MM.1S (cell line): ENCODE data around the gene TUBA4A.

Experiments used
- DNase-seq: peaks from one replicate; pipeline ENCODE4 v3.0.0-alpha.2; 2015
- H2AFZ ChIP-seq: fragments of 300-600 bp; sonication (generic); 2 replicates; pipeline ENCODE4 v1.6.0; 2016; ENCODE audit warnings: antibody characterized with exemption, low read length
- H3F3A ChIP-seq: fragments of 300-600 bp; sonication (generic); 2 replicates; pipeline ENCODE4 v1.6.1; 2016; ENCODE audit warnings: mild to moderate bottlenecking, antibody characterized with exemption, low read length, moderate library complexity, mixed read lengths; ENCODE audit not compliant: insufficient read depth
- H3K27ac ChIP-seq: fragments of 300-600 bp; sonication (generic); 2 replicates; pipeline ENCODE4 v1.5.1; 2016; ENCODE audit warnings: mild to moderate bottlenecking, low read length
- H3K27me3 ChIP-seq: fragments of 300-600 bp; sonication (generic); replicated peaks from 2 replicates; pipeline ENCODE4 v1.6.0; 2016; ENCODE audit warnings: low read length; ENCODE audit not compliant: insufficient read depth
- H3K36me3 ChIP-seq: fragments of 300-600 bp; sonication (generic); replicated peaks from 2 replicates; pipeline ENCODE4 v1.6.1; 2016; ENCODE audit warnings: mild to moderate bottlenecking, low read length, mixed read lengths; ENCODE audit not compliant: insufficient read depth
- H3K4me1 ChIP-seq: fragments of 300-600 bp; sonication (generic); 2 replicates; pipeline ENCODE4 v1.6.1; 2016; ENCODE audit warnings: low read length, mixed read lengths
- H3K4me2 ChIP-seq: fragments of 300-600 bp; sonication (generic); 2 replicates; pipeline ENCODE4 v1.6.0; 2016; ENCODE audit warnings: low read depth, low read length
- H3K4me3 ChIP-seq: fragments of 300-600 bp; sonication (generic); 2 replicates; pipeline ENCODE4 v1.5.1; 2016; ENCODE audit warnings: low read length, mixed read lengths
- H3K79me2 ChIP-seq: fragments of 300-600 bp; sonication (generic); 2 replicates; pipeline ENCODE4 v1.6.1; 2016; ENCODE audit warnings: mixed run types, low read length, mixed read lengths
- H3K9ac ChIP-seq: fragments of 300-600 bp; sonication (generic); 2 replicates; pipeline ENCODE4 v1.6.1; 2016; ENCODE audit warnings: low read length, mixed read lengths
- H3K9me2 ChIP-seq: fragments of 300-600 bp; sonication (generic); replicated peaks from 2 replicates; pipeline ENCODE4 v1.6.1; 2016; ENCODE audit warnings: mild to moderate bottlenecking, low read length, mixed read lengths; ENCODE audit not compliant: insufficient read depth
- H3K9me3 ChIP-seq: fragments of 300-600 bp; sonication (generic); replicated peaks from 2 replicates; pipeline ENCODE4 v1.6.1; 2016; ENCODE audit warnings: mild to moderate bottlenecking, low read length, mixed read lengths; ENCODE audit not compliant: insufficient read depth
- H4K20me1 ChIP-seq: fragments of 300-600 bp; sonication (generic); 2 replicates; pipeline ENCODE4 v1.6.1; 2016; ENCODE audit warnings: mild to moderate bottlenecking, low read length, moderate library complexity, mixed read lengths; ENCODE audit not compliant: insufficient read depth
- CTCF ChIP-seq: fragments of 300-600 bp; sonication (generic); IDR thresholded peaks from 2 replicates; pipeline ENCODE4 v1.5.1; 2016; ENCODE audit warnings: antibody characterized with exemption, low read length, mixed read lengths
- EZH2 ChIP-seq: fragments of 300-600 bp; sonication (generic); optimal IDR thresholded peaks from 2 replicates; pipeline ENCODE3; 2017; ENCODE audit warnings: low read depth, mild to moderate bottlenecking, antibody characterized with exemption, low read length, mixed read lengths
- EZH2phosphoT487 ChIP-seq: fragments of 300-600 bp; sonication (generic); IDR thresholded peaks from 2 replicates; pipeline ENCODE4 v1.6.1; 2018; ENCODE audit warnings: antibody characterized with exemption, low read length

TUBA4A gene

GRCh38 chr2:219285894-219286425 is 32.2 kb upstream of the TUBA4A start:
- no peak for TF ChIP-seq EZH2phosphoT487
- TF ChIP-seq EZH2: no peak
- TF ChIP-seq CTCF: no peak
- DNase-seq: no peak
- no peak overlapping the region for H3K9ac ChIP-seq
- no peaks in the 10 kb centered on the region for H3K79me2 ChIP-seq
- H3K27me3 ChIP-seq: 0 out of 2 replicates have a peak, but pooled peaks cover 8% of the 10 kb centered on the region
- no peaks in the 10 kb centered on the region for H3K36me3 ChIP-seq
- H4K20me1 ChIP-seq: no peaks in the 10 kb centered on the region
- H3K4me3 ChIP-seq: no peak overlapping the region
- no peaks in the 10 kb centered on the region for H3K9me2 ChIP-seq
- H3K4me2 ChIP-seq: no peak overlapping the region
- H3K9me3 ChIP-seq: no peaks in the 10 kb centered on the region
- H2AFZ ChIP-seq: no peak overlapping the region
- no peaks in the 10 kb centered on the region for H3F3A ChIP-seq
- H3K4me1 ChIP-seq: no peaks in the 10 kb centered on the region
- no peak overlapping the region for H3K27ac ChIP-seq

- Histone ChIP-seq H3K9ac (no peak overlapping the region), H3K4me2 (no peak overlapping the region), H3K27me3 (0 out of 2 replicates have a peak, but pooled peaks cover 8% of the 10 kb centered on the region), H3K79me2 (peaks cover 4% of the 10 kb centered on the region), H3K4me3 (no peak overlapping the region), H3K27ac (no peak overlapping the region), H3K9me2 (no peaks in the 10 kb centered on the region), H3K9me3 (no peaks in the 10 kb centered on the region), H2AFZ (no peak overlapping the region), H4K20me1 (no peaks in the 10 kb centered on the region), H3K4me1 (peaks cover under 1% of the 10 kb centered on the region), H3K36me3 (no peaks in the 10 kb centered on the region), H3F3A (no peaks in the 10 kb centered on the region)
- TF ChIP-seq EZH2phosphoT487 (no peak), CTCF (no peak), EZH2 (no peak)
- DNase-seq: no peak
These were observed 31.6 kb upstream of the TUBA4A start for GRCh38 chr2:219285373-219285735.

- Histone ChIP-seq H3K4me2 (no peak overlapping the region), H3K4me1 (peaks cover 5% of the 10 kb centered on the region), H3K79me2 (peaks cover 10% of the 10 kb centered on the region), H3K27ac (no peak overlapping the region), H2AFZ (no peak overlapping the region), H3K9me3 (no peaks in the 10 kb centered on the region), H4K20me1 (no peaks in the 10 kb centered on the region), H3K27me3 (0 out of 2 replicates have a peak, but pooled peaks cover 4% of the 10 kb centered on the region), H3K36me3 (no peaks in the 10 kb centered on the region), H3K9ac (no peak overlapping the region), H3K4me3 (no peak overlapping the region), H3K9me2 (no peaks in the 10 kb centered on the region), H3F3A (0 out of 2 replicates have a peak, but pooled peaks cover 5% of the 10 kb centered on the region)
- DNase-seq: no peak
- TF ChIP-seq EZH2phosphoT487 (no peak), CTCF (no peak), EZH2 (no peak)
These were observed 31.0 kb upstream of the TUBA4A start for GRCh38 chr2:219284501-219285372.
